Keratinocyte (primary cell): Measurements from ENCODE around the gene DLGAP1. TPM values are rescaled to one million over a fixed set of nuclear protein-coding genes. Genes with fewer than 3 reads are reported as not detected.

Source experiments
- DNase-seq: peaks from one replicate; pipeline ENCODE4 v3.0.0-alpha.2; 2011; ENCODE audit warnings: low read depth, missing footprints, low spot score
- FAIRE-seq: peaks from 2 replicates; lab custom pipeline; 2011; peaks lifted over from hg19 to GRCh38; lab: Jason Lieb, UNC
- H2AFZ ChIP-seq: 2 replicates; pipeline ENCODE4 v1.6.0; 2012; ENCODE audit warnings: low read length, control low read depth, inconsistent platforms; ENCODE audit not compliant: control insufficient read depth
- H3K27ac ChIP-seq: 2 replicates; pipeline ENCODE4 v1.5.1; 2011; ENCODE audit warnings: low read length; ENCODE audit not compliant: control insufficient read depth, insufficient read depth
- H3K27me3 ChIP-seq: 3 replicates; pipeline ENCODE4 v1.6.0; 2011; ENCODE audit warnings: low read length; ENCODE audit not compliant: control insufficient read depth, insufficient read depth; ENCODE audit errors: extremely low read depth
- H3K36me3 ChIP-seq, 2 experiments: 2 replicates in 1 of 2; 3 replicates in 1 of 2; pipeline ENCODE4 v1.5.1; 2011; ENCODE audit warnings: low read length in 2 of 2, mild to moderate bottlenecking in 1 of 2; ENCODE audit not compliant: control insufficient read depth in 2 of 2, insufficient read depth in 2 of 2; ENCODE audit errors: extremely low read depth in 1 of 2
- H3K4me1 ChIP-seq: 3 replicates; pipeline ENCODE4 v1.5.1; 2011; ENCODE audit warnings: low read length; ENCODE audit not compliant: control insufficient read depth, insufficient read depth; ENCODE audit errors: extremely low read depth
- H3K4me2 ChIP-seq: 3 replicates; pipeline ENCODE4 v1.6.0; 2011; ENCODE audit warnings: low read depth, low read length; ENCODE audit not compliant: control insufficient read depth, insufficient read depth; ENCODE audit errors: extremely low read depth
- H3K4me3 ChIP-seq, 3 experiments: fragments of 200-600 bp in 1 of 3; sonication (generic) in 1 of 3; 2 replicates in 2 of 3; 3 replicates in 1 of 3; pipeline ENCODE4 v1.5.1; 2011 to 2016; ENCODE audit warnings: low read length in 3 of 3, mild to moderate bottlenecking in 3 of 3, control low read depth in 2 of 3, inconsistent platforms in 1 of 3, low read depth in 1 of 3, mixed read lengths in 1 of 3, mixed run types in 1 of 3, moderate library complexity in 1 of 3; ENCODE audit not compliant: control insufficient read depth in 2 of 3, insufficient read depth in 2 of 3; ENCODE audit errors: extremely low read depth in 1 of 3
- H3K79me2 ChIP-seq: 2 replicates; pipeline ENCODE4 v1.6.0; 2012; ENCODE audit warnings: low read length; ENCODE audit not compliant: control insufficient read depth, insufficient read depth
- H3K9ac ChIP-seq: 3 replicates; pipeline ENCODE4 v1.6.0; 2011; ENCODE audit warnings: low read length; ENCODE audit not compliant: control insufficient read depth, insufficient read depth; ENCODE audit errors: extremely low read depth
- H3K9me1 ChIP-seq: 3 replicates; pipeline ENCODE4 v1.6.0; 2011; ENCODE audit warnings: low read length; ENCODE audit not compliant: control insufficient read depth, insufficient read depth; ENCODE audit errors: extremely low read depth
- H3K9me3 ChIP-seq: 2 replicates; pipeline ENCODE4 v1.5.1; 2012; ENCODE audit warnings: low read depth, low read length; ENCODE audit not compliant: control insufficient read depth
- H4K20me1 ChIP-seq: 3 replicates; pipeline ENCODE4 v1.6.0; 2011; ENCODE audit warnings: low read length; ENCODE audit not compliant: control insufficient read depth, insufficient read depth; ENCODE audit errors: extremely low read depth
- CTCF ChIP-seq, 3 experiments: IDR thresholded peaks in 1 of 3; conservative IDR thresholded peaks in 1 of 3; optimal IDR thresholded peaks in 1 of 3; 2 replicates in 2 of 3; 3 replicates in 1 of 3; pipeline versions ENCODE3 to v1.5.1; 2011; ENCODE audit warnings: low read length in 3 of 3, mild to moderate bottlenecking in 3 of 3, moderate library complexity in 2 of 3, control low read depth in 1 of 3, inconsistent platforms in 1 of 3; ENCODE audit not compliant: insufficient read depth in 2 of 3; ENCODE audit errors: extremely low read depth in 1 of 3
- EZH2 ChIP-seq: IDR thresholded peaks from one replicate; pipeline ENCODE4 v1.6.1; 2012; ENCODE audit warnings: inconsistent platforms, mild to moderate bottlenecking, low read length, moderate library complexity
- dilution Hi-C: fragments of 300-500 bp; cut with MboI; formaldehyde crosslinking; loops from one replicate; pipeline ENCODE4 v1.7.0; 2020; ENCODE audit warnings: low sequenced_read_pairs; ENCODE audit not compliant: extremely low pct_ligation_motif_present
- polyA plus RNA-seq, 5 experiments: library from polyadenylated mRNA; depleted of rRNA in 3 of 5; stranded (reverse) in 3 of 5; stranded (forward) in 1 of 5; unstranded in 1 of 5; fragments of >200 nt; gene quantifications; 1 replicate in 1 of 5; 2 replicates in 3 of 5; 3 replicates in 1 of 5; pipeline versions ENCODE4 v1.2.1 to v1.2.3, GENCODE V29; 2011 to 2012; ENCODE audit warnings: missing spikeins in 2 of 5, low read depth in 1 of 5, low replicate concordance in 1 of 5

The DLGAP1 gene
- polyA plus RNA-seq, 1 donor (not counting 4 experiments of a cell fraction or from before 2014, with no cell fraction given) = not detected

- H3K4me1 ChIP-seq = peaks cover 16% of the 10 kb centered on the region
- DNase-seq (no peak), FAIRE-seq (no peak)
- H3K9me1 ChIP-seq = no peaks in the 10 kb centered on the region
- H3K4me3 ChIP-seq = no peak overlapping the region
- H4K20me1 ChIP-seq = no peaks in the 10 kb centered on the region
- dilution Hi-C loops = no loop called here
- no peak overlapping the region for H3K4me2 ChIP-seq
- H2AFZ ChIP-seq = no peak overlapping the region
- H3K79me2 ChIP-seq = no peaks in the 10 kb centered on the region
- no peak overlapping the region for H3K27ac ChIP-seq
- H3K27me3 ChIP-seq = no peaks in the 10 kb centered on the region
- H3K9ac ChIP-seq = no peak overlapping the region
- no peaks in the 10 kb centered on the region for H3K9me3 ChIP-seq
- TF ChIP-seq CTCF (optimal IDR thresholded peaks at IDR 0.05 in 1 of 3, IDR thresholded peaks at IDR 0.05 in 1 of 3, conservative IDR thresholded peaks at IDR 0.05 in 1 of 3; ENCODE audit: extremely low read depth in 1 of 3, insufficient read depth in 2 of 3, low read length in 3 of 3) (no peak), EZH2 (no peak)
- H3K36me3 ChIP-seq = no peaks in the 10 kb centered on the region
Measured at GRCh38 chr18:3669376-3669775, 785.7 kb downstream of the DLGAP1 start.

GRCh38 chr18:3667255-3668137, 787.6 kb downstream of the DLGAP1 start:
- TF ChIP-seq CTCF (optimal IDR thresholded peaks at IDR 0.05 in 1 of 3, IDR thresholded peaks at IDR 0.05 in 1 of 3, conservative IDR thresholded peaks at IDR 0.05 in 1 of 3; ENCODE audit: extremely low read depth in 1 of 3, insufficient read depth in 2 of 3, low read length in 3 of 3) (no peak), EZH2 (no peak)
- FAIRE-seq (no peak), DNase-seq (no peak)
- Histone ChIP-seq H3K9me3 (no peaks in the 10 kb centered on the region), H3K27me3 (no peaks in the 10 kb centered on the region), H3K27ac (no peak overlapping the region), H2AFZ (no peak overlapping the region), H3K36me3 (no peaks in the 10 kb centered on the region), H3K79me2 (no peaks in the 10 kb centered on the region), H4K20me1 (no peaks in the 10 kb centered on the region), H3K9me1 (no peaks in the 10 kb centered on the region), H3K9ac (no peak overlapping the region), H3K4me2 (no peak overlapping the region), H3K4me3 (no peak overlapping the region), H3K4me1 (peaks cover 17% of the 10 kb centered on the region)
- dilution Hi-C loops = no loop called here
